Measurements from ENCODE around the gene ARHGAP22.

The ARHGAP22 gene

GRCh38 chr10:48508791-48509772 is 95.8 kb downstream of the ARHGAP22 start:
- no peak for DNase-seq

GRCh38 chr10:48507933-48508790 is 96.7 kb downstream of the ARHGAP22 start:
- no peak for DNase-seq

GRCh38 chr10:48507494-48507893 is 97.4 kb downstream of the ARHGAP22 start:
- DNase-seq: no peak

GRCh38 chr10:48506147-48506917 is 98.5 kb downstream of the ARHGAP22 start:
- DNase-seq: no peak

- no peak for DNase-seq
These were observed 99.3 kb downstream of the ARHGAP22 start for GRCh38 chr10:48505394-48506112.

GRCh38 chr10:48504141-48504885 is 100.6 kb downstream of the ARHGAP22 start:
- no peak for DNase-seq

- no peak for DNase-seq
These were observed 101.5 kb downstream of the ARHGAP22 start for GRCh38 chr10:48503293-48503911.

- no peak for DNase-seq
These were observed 102.1 kb downstream of the ARHGAP22 start for GRCh38 chr10:48502791-48503190.

- DNase-seq: no peak
These were observed 102.8 kb downstream of the ARHGAP22 start for GRCh38 chr10:48501787-48502771.

GRCh38 chr10:48501226-48501625 is 103.6 kb downstream of the ARHGAP22 start:
- DNase-seq: no peak

GRCh38 chr10:48500771-48501170 is 104.1 kb downstream of the ARHGAP22 start:
- no peak for DNase-seq

- DNase-seq: no peak
These were observed 105.8 kb downstream of the ARHGAP22 start for GRCh38 chr10:48498940-48499510.

GRCh38 chr10:48497780-48498770 is 106.8 kb downstream of the ARHGAP22 start:
- DNase-seq: no peak

- DNase-seq: no peak
These were observed 107.8 kb downstream of the ARHGAP22 start for GRCh38 chr10:48496831-48497779.

- DNase-seq: no peak
These were observed 108.6 kb downstream of the ARHGAP22 start for GRCh38 chr10:48496105-48496830.
